Memory B cell (primary cell): ENCODE results near the gene NFYB.
"Not testable (repeated sequence)": the region's sequence is repeated elsewhere in the genome, so short reads cannot be mapped to it uniquely, and the experiment has no call there.

ENCODE experiments used
- ATAC-seq: fragments of 150-1000 bp; cut with Tn5 transposase; 2 replicates; pipeline ENCODE4 v1.10.0; 2021; ENCODE audit warnings: low read depth, mild to moderate bottlenecking, moderate library complexity
- DNase-seq, 2 donors: peaks; one replicate each; pipeline ENCODE4 v3.0.0; 2022; ENCODE audit warnings: low spot score in 2 of 2
- H3K27ac Mint-ChIP-seq: one replicate; pipeline ENCODE4 v1.8.0; 2022; ENCODE audit warnings: mild to moderate bottlenecking, moderate library complexity, mixed read lengths
- H3K27me3 Mint-ChIP-seq: one replicate; pipeline ENCODE4 v1.8.0; 2022; ENCODE audit warnings: mixed read lengths
- H3K36me3 Mint-ChIP-seq: one replicate; pipeline ENCODE4 v1.8.0; 2022; ENCODE audit warnings: mild to moderate bottlenecking, mixed read lengths
- H3K4me1 Mint-ChIP-seq: one replicate; pipeline ENCODE4 v1.8.0; 2022; ENCODE audit warnings: mixed read lengths
- H3K4me3 Mint-ChIP-seq: one replicate; pipeline ENCODE4 v1.8.0; 2022; ENCODE audit warnings: mild to moderate bottlenecking, moderate library complexity, mixed read lengths
- H3K9me3 Mint-ChIP-seq: one replicate; pipeline ENCODE4 v1.8.0; 2022; ENCODE audit warnings: mixed read lengths

Gene NFYB

GRCh38 chr12:104121001-104121400 is 17.0 kb downstream of the NFYB start:
- no peak for ATAC-seq
- DNase-seq: no peak
- Mint-ChIP-seq H3K27me3 (no peaks in the 10 kb centered on the region), H3K4me3 (no peak overlapping the region), H3K4me1 (no peaks in the 10 kb centered on the region), H3K27ac (peak overlapping the region; percentile 35), H3K9me3 (no peaks in the 10 kb centered on the region), H3K36me3 (peaks cover 16% of the 10 kb centered on the region)

GRCh38 chr12:104115587-104115975 is 22.4 kb downstream of the NFYB start:
- Mint-ChIP-seq H3K27ac (no peak overlapping the region), H3K9me3 (no peaks in the 10 kb centered on the region), H3K4me3 (no peak overlapping the region), H3K36me3 (peaks cover 3% of the 10 kb centered on the region), H3K27me3 (no peaks in the 10 kb centered on the region), H3K4me1 (peaks cover 4% of the 10 kb centered on the region)
- ATAC-seq (no peak), DNase-seq (no peak)

GRCh38 chr12:104114834-104115586 is 23.0 kb downstream of the NFYB start:
- H3K36me3 Mint-ChIP-seq, H3K4me3 Mint-ChIP-seq, H3K27me3 Mint-ChIP-seq, H3K9me3 Mint-ChIP-seq, DNase-seq, ATAC-seq, H3K27ac Mint-ChIP-seq, H3K4me1 Mint-ChIP-seq: not testable (repeated sequence)

GRCh38 chr12:104109446-104110271 is 28.4 kb downstream of the NFYB start:
- Mint-ChIP-seq H3K36me3 (no peaks in the 10 kb centered on the region), H3K4me3 (no peak overlapping the region), H3K27ac (no peak overlapping the region), H3K27me3 (no peaks in the 10 kb centered on the region), H3K4me1 (peaks cover 14% of the 10 kb centered on the region), H3K9me3 (no peaks in the 10 kb centered on the region)
- no peak for DNase-seq
- no peak for ATAC-seq

GRCh38 chr12:104108755-104109445 is 29.1 kb downstream of the NFYB start:
- H3K27me3 Mint-ChIP-seq: no peaks in the 10 kb centered on the region
- H3K36me3 Mint-ChIP-seq: no peaks in the 10 kb centered on the region
- DNase-seq (peak; percentile 75 to 76), ATAC-seq (peak; percentile 95)
- no peak overlapping the region for H3K27ac Mint-ChIP-seq
- H3K9me3 Mint-ChIP-seq: no peaks in the 10 kb centered on the region
- peak overlapping the region; percentile 43 for H3K4me3 Mint-ChIP-seq
- peaks cover 14% of the 10 kb centered on the region for H3K4me1 Mint-ChIP-seq

GRCh38 chr12:104106965-104107364 is 31.0 kb downstream of the NFYB start:
- DNase-seq (no peak), ATAC-seq (no peak)
- H3K4me1 Mint-ChIP-seq: peaks cover 14% of the 10 kb centered on the region
- H3K36me3 Mint-ChIP-seq: peaks cover 2% of the 10 kb centered on the region
- H3K4me3 Mint-ChIP-seq: no peak overlapping the region
- H3K27ac Mint-ChIP-seq: no peak overlapping the region
- no peaks in the 10 kb centered on the region for H3K9me3 Mint-ChIP-seq
- no peaks in the 10 kb centered on the region for H3K27me3 Mint-ChIP-seq

- no peak for DNase-seq
- no peak for ATAC-seq
- no peaks in the 10 kb centered on the region for H3K27me3 Mint-ChIP-seq
- H3K4me1 Mint-ChIP-seq: peaks cover 10% of the 10 kb centered on the region
- H3K27ac Mint-ChIP-seq: no peak overlapping the region
- H3K36me3 Mint-ChIP-seq: peaks cover 2% of the 10 kb centered on the region
- H3K9me3 Mint-ChIP-seq: no peaks in the 10 kb centered on the region
- H3K4me3 Mint-ChIP-seq: no peak overlapping the region
These were observed 32.5 kb downstream of the NFYB start for GRCh38 chr12:104105461-104105860.

- ATAC-seq: no peak
- Mint-ChIP-seq H3K36me3 (peaks cover 26% of the 10 kb centered on the region), H3K27ac (no peak overlapping the region), H3K27me3 (no peaks in the 10 kb centered on the region), H3K4me3 (no peak overlapping the region), H3K9me3 (no peaks in the 10 kb centered on the region), H3K4me1 (no peaks in the 10 kb centered on the region)
- no peak for DNase-seq
These were observed 40.1 kb downstream of the NFYB start for GRCh38 chr12:104097954-104098353.

- no peak for ATAC-seq
These were observed 42.7 kb downstream of the NFYB start for GRCh38 chr12:104095289-104095688.

GRCh38 chr12:104094284-104094683 is 43.7 kb downstream of the NFYB start:
- DNase-seq (no peak), ATAC-seq (no peak)
- H3K4me1 Mint-ChIP-seq: no peaks in the 10 kb centered on the region

More at GRCh38 chr12:104095289-104095688, 42.7 kb downstream of the NFYB start:
- no peak for DNase-seq
- Mint-ChIP-seq H3K9me3 (no peaks in the 10 kb centered on the region), H3K4me3 (no peak overlapping the region), H3K27ac (no peak overlapping the region), H3K27me3 (no peaks in the 10 kb centered on the region), H3K36me3 (peaks cover 29% of the 10 kb centered on the region), H3K4me1 (no peaks in the 10 kb centered on the region)

GRCh38 chr12:104091136-104091535 is 46.9 kb downstream of the NFYB start:
- H3K4me3 Mint-ChIP-seq: no peak overlapping the region
- ATAC-seq: no peak
- H3K4me1 Mint-ChIP-seq: no peaks in the 10 kb centered on the region
- H3K27me3 Mint-ChIP-seq: no peaks in the 10 kb centered on the region
- no peak for DNase-seq
- H3K9me3 Mint-ChIP-seq: no peaks in the 10 kb centered on the region
- no peak overlapping the region for H3K27ac Mint-ChIP-seq
- H3K36me3 Mint-ChIP-seq: peaks cover 34% of the 10 kb centered on the region

More at GRCh38 chr12:104094284-104094683, 43.7 kb downstream of the NFYB start:
- Mint-ChIP-seq H3K9me3 (no peaks in the 10 kb centered on the region), H3K4me3 (no peak overlapping the region), H3K27me3 (no peaks in the 10 kb centered on the region), H3K27ac (no peak overlapping the region), H3K36me3 (peaks cover 37% of the 10 kb centered on the region)

GRCh38 chr12:104090685-104091084 is 47.3 kb downstream of the NFYB start:
- Mint-ChIP-seq H3K27me3 (no peaks in the 10 kb centered on the region), H3K36me3 (peaks cover 34% of the 10 kb centered on the region), H3K4me1 (no peaks in the 10 kb centered on the region), H3K27ac (no peak overlapping the region), H3K4me3 (no peak overlapping the region), H3K9me3 (no peaks in the 10 kb centered on the region)
- ATAC-seq: no peak
- no peak for DNase-seq

GRCh38 chr12:104083769-104084475 is 54.1 kb downstream of the NFYB start:
- Mint-ChIP-seq H3K4me1 (no peaks in the 10 kb centered on the region), H3K27ac (no peak overlapping the region), H3K27me3 (no peaks in the 10 kb centered on the region), H3K4me3 (no peak overlapping the region), H3K36me3 (peaks cover 24% of the 10 kb centered on the region), H3K9me3 (no peaks in the 10 kb centered on the region)
- ATAC-seq (no peak), DNase-seq (no peak)
